Stimulated activated naive B cell treated with anti-CD40 and anti-IgM and Interleukin-4, amounts not matched to agents 10 μg/mL and 1 μg/mL and 100 μg/mL, for 72 hours (primary cell): ENCODE data around the gene METTL16.

Source experiments
- ATAC-seq, 2 donors: fragments of 150-1000 bp; cut with Tn5 transposase; replicated peaks; 2 replicates each; pipeline ENCODE4 v1.10.0; 2021; ENCODE audit warnings: moderate library complexity in 1 of 2
- DNase-seq: peaks from one replicate; pipeline ENCODE4 v3.0.0; 2021
- H3K27ac Mint-ChIP-seq: one replicate; pipeline ENCODE4 v1.8.0; 2022; ENCODE audit warnings: mild to moderate bottlenecking, mixed read lengths
- H3K27me3 Mint-ChIP-seq, 2 donors: one replicate each; pipeline ENCODE4 v1.8.0; 2022; ENCODE audit warnings: mixed read lengths in 2 of 2
- H3K36me3 Mint-ChIP-seq, 2 donors: one replicate each; pipeline ENCODE4 v1.8.0; 2022; ENCODE audit warnings: mixed read lengths in 2 of 2, mild to moderate bottlenecking in 1 of 2
- H3K4me1 Mint-ChIP-seq, 2 donors: one replicate each; pipeline ENCODE4 v1.8.0; 2022; ENCODE audit warnings: mixed read lengths in 2 of 2, mild to moderate bottlenecking in 1 of 2
- H3K4me3 Mint-ChIP-seq, 2 donors: one replicate each; pipeline ENCODE4 v1.8.0; 2022; ENCODE audit warnings: mild to moderate bottlenecking in 2 of 2, mixed read lengths in 2 of 2, moderate library complexity in 1 of 2
- H3K9me3 Mint-ChIP-seq, 2 donors: one replicate each; pipeline ENCODE4 v1.8.0; 2022; ENCODE audit warnings: mixed read lengths in 2 of 2, mild to moderate bottlenecking in 1 of 2

Gene METTL16

DNA sequence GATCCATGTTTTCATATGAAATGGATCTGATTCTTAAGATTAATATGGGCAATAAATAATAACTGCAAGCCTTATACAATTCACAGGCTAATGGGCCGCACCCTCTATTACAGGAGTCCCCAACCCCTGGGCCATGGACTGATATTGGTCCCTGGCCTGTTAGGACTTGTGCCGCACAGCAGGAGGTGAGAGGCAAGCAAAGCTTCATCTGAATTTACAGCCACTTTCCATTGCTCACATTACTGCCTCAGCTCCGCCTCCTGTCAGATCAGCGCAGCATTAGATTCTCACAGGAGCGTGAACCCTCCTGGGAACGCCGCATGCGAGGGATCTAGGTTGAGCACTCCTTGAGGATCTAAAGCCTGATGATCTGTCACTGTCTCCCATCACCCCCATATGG lies 26.8 kb downstream of the METTL16 start:
- DNase-seq (no peak), ATAC-seq (no peak)
- Mint-ChIP-seq H3K27me3 (no peaks in the 10 kb centered on the region), H3K36me3 (peaks cover 6 to 34% of the 10 kb centered on the region in 2 donors), H3K4me1 (peaks cover 20 to 21% of the 10 kb centered on the region in 2 donors), H3K27ac (no peak overlapping the region), H3K4me3 (no peak overlapping the region), H3K9me3 (no peaks in the 10 kb centered on the region)

DNA sequence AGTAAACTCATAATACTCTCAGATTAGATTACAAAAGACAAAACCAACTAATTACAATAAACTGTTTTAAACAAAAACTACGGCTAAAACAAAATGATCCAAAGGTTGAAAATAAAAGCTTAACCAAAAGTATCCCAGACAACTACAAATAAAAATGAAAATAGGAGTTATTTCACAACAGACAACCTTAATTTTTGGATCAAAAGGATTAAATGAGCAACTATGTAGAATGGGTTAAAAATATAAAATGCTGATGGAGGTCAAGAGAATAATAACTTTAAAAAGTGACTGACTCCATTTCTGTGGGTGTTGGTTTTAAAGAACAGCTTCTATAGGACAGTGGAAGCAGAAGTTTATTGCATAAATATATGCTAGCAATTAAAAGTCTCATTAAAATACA lies 28.6 kb downstream of the METTL16 start:
- Mint-ChIP-seq H3K4me1 (peaks cover 17 to 19% of the 10 kb centered on the region in 2 donors), H3K27me3 (no peaks in the 10 kb centered on the region), H3K9me3 (no peaks in the 10 kb centered on the region), H3K4me3 (no peak overlapping the region), H3K36me3 (peaks cover 3 to 45% of the 10 kb centered on the region in 2 donors), H3K27ac (no peak overlapping the region)
- DNase-seq (no peak), ATAC-seq (no peak)

DNA sequence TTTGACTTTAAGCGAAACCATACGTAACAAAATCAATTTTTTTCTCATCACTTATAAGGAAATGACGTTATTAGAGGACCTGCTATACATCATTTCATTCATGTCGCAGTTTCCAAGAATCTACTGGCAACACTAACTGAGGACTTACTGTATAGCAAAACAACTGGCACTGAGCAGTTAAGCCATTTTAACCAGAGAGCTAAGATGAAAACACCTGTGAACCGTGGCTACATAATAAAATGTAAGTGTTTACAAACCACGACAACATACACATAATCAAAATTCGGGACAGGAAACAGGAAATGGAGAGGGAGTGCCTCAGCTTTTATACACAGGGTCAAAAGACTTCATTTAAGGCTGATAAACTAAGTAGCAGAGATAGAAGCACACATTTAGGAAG lies 29.5 kb downstream of the METTL16 start:
- DNase-seq (no peak), ATAC-seq (no peak)
- Mint-ChIP-seq H3K9me3 (no peaks in the 10 kb centered on the region), H3K4me1 (peaks cover 21 to 23% of the 10 kb centered on the region in 2 donors), H3K27me3 (no peaks in the 10 kb centered on the region), H3K4me3 (no peak overlapping the region), H3K36me3 (peaks cover 9 to 48% of the 10 kb centered on the region in 2 donors), H3K27ac (no peak overlapping the region)

DNA sequence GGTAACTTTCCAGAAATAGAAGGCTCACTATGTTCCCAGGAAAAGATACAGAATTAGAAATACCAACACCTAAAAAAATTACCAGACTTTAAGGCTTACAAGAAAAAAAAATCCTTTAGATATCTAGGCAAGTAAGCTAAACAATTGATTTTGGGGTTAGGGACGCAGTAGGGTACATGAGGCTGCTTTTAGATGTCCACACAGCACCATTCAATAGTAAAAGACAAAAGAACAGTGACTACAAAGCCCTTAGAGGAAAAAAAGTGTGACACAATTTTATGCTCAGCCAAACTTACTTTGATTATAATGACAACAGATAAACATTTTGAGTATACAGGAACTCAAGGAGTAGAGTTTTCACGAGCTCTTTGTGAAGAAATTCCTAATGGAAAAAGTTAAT lies 29.9 kb downstream of the METTL16 start:
- Mint-ChIP-seq H3K27me3 (no peaks in the 10 kb centered on the region), H3K27ac (no peak overlapping the region), H3K4me1 (peaks cover 18 to 23% of the 10 kb centered on the region in 2 donors), H3K36me3 (peaks cover 9 to 44% of the 10 kb centered on the region in 2 donors), H3K9me3 (no peaks in the 10 kb centered on the region), H3K4me3 (no peak overlapping the region)
- no peak for ATAC-seq
- no peak for DNase-seq

DNA sequence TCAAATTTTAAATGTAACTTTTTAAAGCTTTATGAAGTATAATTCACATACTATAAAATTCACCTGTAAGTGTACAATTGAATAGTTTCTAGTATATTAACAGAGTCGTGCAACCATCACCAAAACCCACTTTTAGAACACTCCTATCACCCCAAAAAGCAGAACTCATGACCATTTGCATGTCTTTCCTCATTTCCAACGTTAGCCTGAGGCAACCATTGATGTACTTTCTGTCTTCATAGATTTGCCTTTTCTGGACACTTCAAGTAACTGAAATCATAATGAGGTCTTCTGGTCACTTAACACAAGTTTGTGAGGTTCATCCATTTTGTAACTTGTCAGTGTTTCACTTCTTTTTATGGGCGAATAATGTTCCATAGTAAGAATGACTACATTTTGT lies 33.2 kb downstream of the METTL16 start:
- H3K36me3 Mint-ChIP-seq, result peaks cover 20 to 56% of the 10 kb centered on the region in 2 donors
- DNase-seq (no peak), ATAC-seq (no peak)
- no peaks in the 10 kb centered on the region for H3K9me3 Mint-ChIP-seq
- H3K4me3 Mint-ChIP-seq, result no peak overlapping the region
- H3K4me1 Mint-ChIP-seq, result peaks cover 17 to 23% of the 10 kb centered on the region in 2 donors
- no peaks in the 10 kb centered on the region for H3K27me3 Mint-ChIP-seq
- H3K27ac Mint-ChIP-seq, result no peak overlapping the region

DNA sequence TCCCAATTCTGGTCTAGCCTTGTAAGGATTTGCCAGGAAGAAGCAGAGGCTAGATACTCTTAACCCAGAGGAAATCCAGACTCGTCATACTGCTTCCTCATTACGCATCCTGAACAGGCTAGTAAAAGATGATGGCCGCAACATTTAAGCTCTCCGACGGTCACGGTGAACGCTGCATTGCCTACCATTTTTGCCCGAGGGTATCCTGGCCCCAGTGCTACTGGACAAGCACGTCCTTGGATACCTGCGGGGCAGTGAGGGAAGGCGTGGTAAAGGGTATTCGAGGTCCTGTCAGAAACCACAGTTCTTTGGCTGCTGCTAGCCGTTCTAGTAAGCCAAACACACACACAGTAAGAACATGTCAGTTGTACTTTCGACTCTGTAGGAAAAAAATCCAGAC lies 36.6 kb downstream of the METTL16 start:
- no peak for ATAC-seq
- Mint-ChIP-seq H3K36me3 (peaks cover 25 to 60% of the 10 kb centered on the region in 2 donors), H3K27me3 (no peaks in the 10 kb centered on the region), H3K9me3 (no peaks in the 10 kb centered on the region), H3K4me1 (peaks cover 10 to 11% of the 10 kb centered on the region in 2 donors), H3K27ac (no peak overlapping the region), H3K4me3 (no peak overlapping the region)
- DNase-seq, result no peak

DNA sequence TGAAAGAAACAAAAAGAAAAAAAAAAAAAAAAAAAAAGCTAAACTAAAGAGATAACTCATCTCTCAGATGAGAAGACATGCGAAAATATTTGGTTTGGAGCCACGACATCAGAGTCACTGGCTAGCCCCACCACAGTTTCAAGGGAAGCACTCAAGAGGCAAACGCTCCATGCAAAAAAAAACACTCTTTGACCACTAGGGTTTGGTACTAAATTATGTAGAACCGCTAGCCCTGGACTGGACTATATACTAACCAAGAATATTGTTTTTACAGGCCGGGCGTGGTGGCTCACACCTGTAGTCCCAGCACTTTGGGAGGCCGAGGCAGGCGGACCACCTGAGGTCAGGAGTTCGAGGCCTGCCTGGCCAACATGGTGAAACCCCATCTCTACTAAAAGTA lies 37.3 kb downstream of the METTL16 start:
- H3K9me3 Mint-ChIP-seq, result no peaks in the 10 kb centered on the region
- no peaks in the 10 kb centered on the region for H3K27me3 Mint-ChIP-seq
- no peak overlapping the region for H3K27ac Mint-ChIP-seq
- H3K4me3 Mint-ChIP-seq, result no peak overlapping the region
- peaks cover 27 to 60% of the 10 kb centered on the region in 2 donors for H3K36me3 Mint-ChIP-seq
- no peak for ATAC-seq
- peaks cover 12% of the 10 kb centered on the region in 2 donors for H3K4me1 Mint-ChIP-seq
- no peak for DNase-seq

DNA sequence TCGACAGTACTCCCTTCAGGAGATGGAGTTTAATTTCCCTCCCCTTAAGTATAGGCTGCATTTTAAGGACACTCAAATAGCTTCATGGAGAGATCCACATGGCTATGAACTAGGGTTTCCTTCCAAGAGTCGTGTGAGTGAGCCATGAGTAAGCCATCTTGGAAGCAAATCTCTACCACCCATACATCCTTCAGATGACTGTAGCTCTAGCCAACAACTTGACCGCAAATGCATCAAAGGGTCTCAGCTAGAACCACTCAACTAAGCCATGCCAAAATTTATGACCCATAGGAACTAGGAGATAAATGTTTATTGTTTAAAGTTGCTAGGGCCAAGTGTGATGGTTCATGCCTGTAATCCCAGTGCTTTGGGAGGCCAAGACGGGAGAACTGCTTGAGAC lies 43.4 kb downstream of the METTL16 start:
- Mint-ChIP-seq H3K4me3 (no peak overlapping the region), H3K9me3 (no peaks in the 10 kb centered on the region), H3K4me1 (peaks cover 2 to 4% of the 10 kb centered on the region in 2 donors), H3K27ac (peak overlapping the region; percentile 47), H3K27me3 (no peaks in the 10 kb centered on the region), H3K36me3 (peaks cover 25 to 51% of the 10 kb centered on the region in 2 donors)
- DNase-seq, result no peak
- ATAC-seq, result no peak

DNA sequence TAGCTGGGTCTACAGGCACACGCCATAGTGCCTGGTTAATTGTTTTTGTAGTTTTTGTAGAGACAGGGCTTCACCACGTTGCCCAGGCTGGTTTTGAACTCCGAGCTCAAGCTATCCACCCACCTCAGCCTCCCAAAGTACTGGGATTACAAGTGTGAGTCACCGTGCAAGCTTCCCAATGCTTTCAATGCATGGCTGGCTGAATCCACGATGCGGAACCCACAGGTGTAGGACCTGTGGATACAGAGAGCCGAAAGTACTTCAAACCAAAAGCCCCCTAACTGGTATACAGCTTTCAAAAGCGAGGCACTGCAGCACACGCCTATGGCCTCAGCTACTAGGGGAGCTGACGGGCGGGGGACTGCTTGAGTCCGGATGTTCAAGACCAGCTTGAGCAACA lies 44.8 kb downstream of the METTL16 start:
- Mint-ChIP-seq H3K27me3 (no peaks in the 10 kb centered on the region), H3K4me3 (no peak overlapping the region), H3K4me1 (peaks cover 2 to 4% of the 10 kb centered on the region in 2 donors), H3K27ac (no peak overlapping the region), H3K36me3 (peaks cover 30 to 52% of the 10 kb centered on the region in 2 donors), H3K9me3 (no peaks in the 10 kb centered on the region)
- no peak for ATAC-seq
- no peak for DNase-seq

DNA sequence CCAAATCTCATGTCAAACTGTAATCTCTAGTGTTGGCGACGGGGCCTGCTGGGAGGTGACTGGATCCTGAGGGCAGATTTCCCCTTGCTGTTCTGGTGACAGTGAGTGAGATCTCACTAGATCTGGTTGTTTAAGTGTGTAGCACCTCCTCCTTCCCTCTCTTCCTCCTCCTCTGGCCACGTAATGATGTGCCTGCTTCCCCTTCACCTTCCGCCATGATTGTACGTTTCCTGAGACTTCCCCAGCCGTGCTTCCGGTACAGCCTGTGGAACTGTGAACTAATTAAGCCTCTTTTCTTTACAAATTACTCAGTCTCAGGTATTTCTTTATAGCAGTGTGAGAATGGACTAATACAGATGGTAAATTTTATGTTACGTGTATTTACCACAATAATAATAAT lies 49.2 kb downstream of the METTL16 start:
- ATAC-seq, result no peak

DNA sequence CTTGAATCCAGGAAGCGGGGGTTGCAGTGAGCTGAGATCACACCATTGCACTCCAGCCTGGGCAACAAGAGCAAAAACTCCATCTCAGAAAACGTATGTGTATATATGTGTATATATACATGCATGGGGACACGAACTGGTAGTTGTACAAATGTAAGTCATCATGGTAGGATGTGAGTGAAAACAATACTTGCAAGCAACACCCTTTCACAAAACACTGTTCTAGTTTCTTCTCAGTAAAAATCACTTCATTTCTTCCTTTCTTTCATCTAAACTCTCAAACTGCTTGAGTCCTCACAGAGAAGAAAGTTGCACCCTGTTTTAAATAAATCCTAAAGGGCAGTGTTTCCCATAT lies 51.8 kb downstream of the METTL16 start:
- Mint-ChIP-seq H3K4me1 (no peaks in the 10 kb centered on the region), H3K9me3 (no peaks in the 10 kb centered on the region), H3K36me3 (peaks cover 33 to 59% of the 10 kb centered on the region in 2 donors), H3K27ac (peak overlapping the region; percentile 34), H3K27me3 (no peaks in the 10 kb centered on the region), H3K4me3 (no peak overlapping the region)
- no peak for ATAC-seq
- DNase-seq, result no peak

More for the DNA sequence above, 49.2 kb downstream of the METTL16 start:
- H3K27ac Mint-ChIP-seq, result no peak overlapping the region
- no peaks in the 10 kb centered on the region for H3K4me1 Mint-ChIP-seq
- H3K9me3 Mint-ChIP-seq, result no peaks in the 10 kb centered on the region
- peaks cover 34 to 57% of the 10 kb centered on the region in 2 donors for H3K36me3 Mint-ChIP-seq
- DNase-seq, result no peak
- H3K27me3 Mint-ChIP-seq, result no peaks in the 10 kb centered on the region
- H3K4me3 Mint-ChIP-seq, result no peak overlapping the region

DNA sequence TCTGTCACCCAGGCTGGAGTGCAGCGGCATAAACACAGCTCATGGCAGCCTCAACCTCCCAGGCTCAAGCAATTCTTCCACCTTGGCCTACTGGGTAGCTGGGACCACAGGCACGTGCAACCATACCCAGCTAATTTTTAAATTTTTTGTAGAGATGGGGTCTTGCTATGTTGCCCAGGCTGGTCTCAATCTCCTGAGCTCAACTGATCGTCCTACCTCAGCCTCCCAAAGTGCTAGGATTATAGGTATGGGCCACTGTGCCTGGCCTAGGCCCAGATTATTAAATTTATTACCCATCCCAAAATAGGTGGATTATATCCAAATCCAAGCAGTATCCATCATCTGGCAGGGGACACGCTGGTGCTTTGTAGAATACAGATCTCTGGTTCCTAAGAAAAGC lies 53.8 kb downstream of the METTL16 start:
- DNase-seq, result no peak
- ATAC-seq, result no peak
- no peak overlapping the region for H3K27ac Mint-ChIP-seq
- H3K36me3 Mint-ChIP-seq, result peaks cover 30 to 55% of the 10 kb centered on the region in 2 donors
- H3K9me3 Mint-ChIP-seq, result no peaks in the 10 kb centered on the region
- no peak overlapping the region for H3K4me3 Mint-ChIP-seq
- H3K27me3 Mint-ChIP-seq, result no peaks in the 10 kb centered on the region
- peaks cover 5 to 6% of the 10 kb centered on the region in 2 donors for H3K4me1 Mint-ChIP-seq

DNA sequence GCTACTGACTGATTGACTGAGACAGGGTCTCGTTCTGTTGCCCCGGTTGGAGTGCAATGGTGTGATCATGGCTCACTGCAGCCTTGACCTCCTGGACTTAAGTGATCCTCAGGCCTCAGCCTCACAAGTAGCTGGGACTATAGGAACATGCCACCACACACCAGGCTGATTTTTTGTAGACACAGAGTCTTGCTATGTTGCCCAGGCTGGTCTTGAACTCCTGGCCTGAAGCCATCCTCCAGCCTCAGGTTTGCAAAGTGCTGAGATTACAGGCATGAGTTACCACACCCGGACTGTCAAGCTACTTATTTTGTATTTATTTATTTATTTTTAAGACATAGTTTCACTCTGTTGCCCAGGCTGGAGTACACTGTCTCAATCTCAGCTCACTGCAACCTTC lies 55.2 kb downstream of the METTL16 start:
- Mint-ChIP-seq H3K27me3 (no peaks in the 10 kb centered on the region), H3K27ac (no peak overlapping the region), H3K9me3 (no peaks in the 10 kb centered on the region), H3K4me3 (no peak overlapping the region), H3K4me1 (peaks cover 5 to 6% of the 10 kb centered on the region in 2 donors), H3K36me3 (peaks cover 18 to 52% of the 10 kb centered on the region in 2 donors)
- DNase-seq, result no peak
- ATAC-seq, result no peak

DNA sequence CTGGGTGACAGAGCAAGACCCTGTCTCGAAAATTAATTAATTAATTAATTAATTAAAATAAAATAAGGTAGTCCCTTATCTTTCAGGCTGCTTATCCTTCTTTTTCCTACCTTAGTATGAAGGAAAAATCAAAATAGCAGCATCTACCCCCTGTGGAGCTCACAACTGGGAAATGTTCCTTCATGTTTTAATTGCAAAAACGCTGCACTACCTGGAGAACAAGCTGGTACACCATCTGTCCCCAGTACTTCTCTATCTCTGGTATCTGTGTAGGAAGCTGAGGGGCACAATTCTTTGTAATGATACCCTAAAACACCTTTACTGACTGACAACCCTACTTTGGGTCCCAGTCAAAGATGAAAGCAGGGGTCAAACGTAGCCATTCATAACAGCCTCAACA lies 55.7 kb downstream of the METTL16 start:
- no peaks in the 10 kb centered on the region for H3K27me3 Mint-ChIP-seq
- H3K4me1 Mint-ChIP-seq, result peaks cover 5 to 6% of the 10 kb centered on the region in 2 donors
- peaks cover 15 to 51% of the 10 kb centered on the region in 2 donors for H3K36me3 Mint-ChIP-seq
- H3K4me3 Mint-ChIP-seq, result no peak overlapping the region
- no peaks in the 10 kb centered on the region for H3K9me3 Mint-ChIP-seq
- ATAC-seq (no peak), DNase-seq (no peak)
- no peak overlapping the region for H3K27ac Mint-ChIP-seq

DNA sequence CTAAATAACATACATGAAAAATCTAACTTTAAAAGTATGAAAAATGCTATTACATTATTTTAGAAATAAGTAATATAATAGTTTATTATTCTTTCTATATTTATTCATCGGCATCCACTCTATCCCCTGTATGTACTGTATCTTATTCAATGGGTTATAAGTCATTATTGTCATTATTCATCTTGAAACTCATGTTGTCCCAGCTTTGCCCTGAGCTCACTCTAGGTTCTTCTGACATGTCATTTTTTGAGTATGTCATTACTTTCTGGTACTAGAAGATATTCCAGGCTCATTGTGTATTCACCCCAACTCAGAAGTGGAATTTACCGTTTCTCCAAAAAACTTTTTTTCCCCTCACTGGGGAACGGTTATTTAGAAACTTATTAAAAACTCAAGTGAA lies 57.8 kb downstream of the METTL16 start:
- no peak for DNase-seq
- Mint-ChIP-seq H3K27me3 (no peaks in the 10 kb centered on the region), H3K4me3 (no peak overlapping the region), H3K36me3 (peaks cover 15 to 45% of the 10 kb centered on the region in 2 donors), H3K27ac (no peak overlapping the region), H3K9me3 (no peaks in the 10 kb centered on the region), H3K4me1 (peaks cover 6 to 9% of the 10 kb centered on the region in 2 donors)
- peak in 1 of 2 donors; percentile 78 for ATAC-seq

DNA sequence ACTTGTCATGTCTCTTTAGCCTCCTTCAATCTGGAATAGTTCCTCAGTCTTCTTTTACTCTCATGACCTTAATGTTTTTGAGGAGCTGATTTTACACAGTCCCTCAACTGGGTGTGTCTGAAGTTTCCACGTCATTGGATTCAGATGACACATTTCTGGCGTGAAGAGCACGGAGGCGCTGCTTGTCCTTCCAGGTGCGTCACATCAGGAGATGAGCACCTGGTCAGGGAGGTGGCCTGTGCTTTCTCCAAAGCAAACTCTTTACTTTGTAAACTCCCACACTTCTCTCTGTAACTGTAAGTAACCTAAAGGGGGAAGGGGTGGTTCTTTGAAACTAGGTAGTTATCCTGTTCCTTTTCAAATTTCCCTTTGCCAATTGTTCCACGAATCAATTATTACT lies 58.4 kb downstream of the METTL16 start:
- ATAC-seq (peak in 1 of 2 donors; percentile 34), DNase-seq (no peak)
- peaks cover 15 to 39% of the 10 kb centered on the region in 2 donors for H3K36me3 Mint-ChIP-seq
- H3K27me3 Mint-ChIP-seq, result no peaks in the 10 kb centered on the region
- no peaks in the 10 kb centered on the region for H3K9me3 Mint-ChIP-seq
- no peak overlapping the region for H3K4me3 Mint-ChIP-seq
- peak overlapping the region; percentile 81 for H3K27ac Mint-ChIP-seq
- peaks cover 6 to 9% of the 10 kb centered on the region in 2 donors for H3K4me1 Mint-ChIP-seq
